Type B pancreatic cell (in vitro differentiated cells): ENCODE results near the gene ZC3H14. TPM values are rescaled to one million over a fixed set of nuclear protein-coding genes. Genes with fewer than 3 reads are reported as not detected.

Source experiments
- DNase-seq: peaks from one replicate; pipeline ENCODE4 v3.0.0; 2021; ENCODE audit warnings: mixed read lengths; ENCODE audit not compliant: unreplicated experiment; ENCODE audit errors: extremely low spot score
- H3K27ac Mint-ChIP-seq: 2 replicates; pipeline ENCODE4 v1.8.0; 2021; ENCODE audit warnings: mild to moderate bottlenecking, mixed read lengths
- H3K27me3 Mint-ChIP-seq: 2 replicates; pipeline ENCODE4 v1.8.0; 2021; ENCODE audit warnings: mixed read lengths
- H3K36me3 Mint-ChIP-seq: 2 replicates; pipeline ENCODE4 v1.8.0; 2021; ENCODE audit warnings: mixed read lengths
- H3K4me1 Mint-ChIP-seq: one replicate; pipeline ENCODE4 v1.8.0; 2021; ENCODE audit warnings: mixed read lengths; ENCODE audit not compliant: unreplicated experiment
- H3K4me3 Mint-ChIP-seq: 2 replicates; pipeline ENCODE4 v1.8.0; 2021; ENCODE audit warnings: mild to moderate bottlenecking, mixed read lengths
- H3K9me3 Mint-ChIP-seq: 2 replicates; pipeline ENCODE4 v1.8.0; 2021; ENCODE audit warnings: mixed read lengths
- total RNA-seq: library from RNA; stranded (reverse); gene quantifications from 2 replicates; pipeline ENCODE4 v1.2.1, GENCODE V29; 2021; ENCODE audit warnings: low replicate concordance
- TF ChIP-seq, protein P1 (sequence below): fragments of 200-600 bp; sonication (generic); conservative IDR thresholded peaks from 2 replicates; pipeline ENCODE4 v1.5.0; 2021; ENCODE audit warnings: antibody characterized with exemption, mild to moderate bottlenecking

The ZC3H14 gene
- total RNA-seq, 1 donor from 2014 or later: 90.0 TPM

DNA sequence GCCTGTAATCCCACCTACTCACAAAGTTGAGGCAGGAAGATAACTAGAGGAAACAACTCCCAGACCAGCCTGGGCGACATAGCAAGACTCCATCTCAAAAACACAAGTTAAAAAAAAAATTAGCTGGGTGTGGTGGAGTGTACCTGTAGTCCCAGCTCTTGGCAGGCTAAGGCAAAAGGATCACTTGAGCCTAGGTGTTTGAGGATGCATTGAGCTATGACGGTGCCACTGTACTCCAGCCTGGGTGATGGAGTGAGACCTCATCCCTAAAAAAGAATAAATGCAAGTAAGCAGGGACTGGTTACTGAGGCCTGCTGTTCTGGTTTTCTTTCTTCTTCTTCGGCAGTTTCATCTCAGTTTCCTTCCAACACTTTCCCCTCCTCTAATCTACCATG lies 15.5 kb upstream of the ZC3H14 start:
- no peaks in the 10 kb centered on the region for H3K9me3 Mint-ChIP-seq
- H3K4me1 Mint-ChIP-seq: peaks cover 17% of the 10 kb centered on the region
- DNase-seq: no peak
- peak overlapping the region; percentile 41 for H3K27ac Mint-ChIP-seq
- H3K4me3 Mint-ChIP-seq: no peak overlapping the region
- TF ChIP-seq, protein P1, sequence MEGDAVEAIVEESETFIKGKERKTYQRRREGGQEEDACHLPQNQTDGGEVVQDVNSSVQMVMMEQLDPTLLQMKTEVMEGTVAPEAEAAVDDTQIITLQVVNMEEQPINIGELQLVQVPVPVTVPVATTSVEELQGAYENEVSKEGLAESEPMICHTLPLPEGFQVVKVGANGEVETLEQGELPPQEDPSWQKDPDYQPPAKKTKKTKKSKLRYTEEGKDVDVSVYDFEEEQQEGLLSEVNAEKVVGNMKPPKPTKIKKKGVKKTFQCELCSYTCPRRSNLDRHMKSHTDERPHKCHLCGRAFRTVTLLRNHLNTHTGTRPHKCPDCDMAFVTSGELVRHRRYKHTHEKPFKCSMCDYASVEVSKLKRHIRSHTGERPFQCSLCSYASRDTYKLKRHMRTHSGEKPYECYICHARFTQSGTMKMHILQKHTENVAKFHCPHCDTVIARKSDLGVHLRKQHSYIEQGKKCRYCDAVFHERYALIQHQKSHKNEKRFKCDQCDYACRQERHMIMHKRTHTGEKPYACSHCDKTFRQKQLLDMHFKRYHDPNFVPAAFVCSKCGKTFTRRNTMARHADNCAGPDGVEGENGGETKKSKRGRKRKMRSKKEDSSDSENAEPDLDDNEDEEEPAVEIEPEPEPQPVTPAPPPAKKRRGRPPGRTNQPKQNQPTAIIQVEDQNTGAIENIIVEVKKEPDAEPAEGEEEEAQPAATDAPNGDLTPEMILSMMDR: no peak
- no peaks in the 10 kb centered on the region for H3K27me3 Mint-ChIP-seq
- peaks cover 17% of the 10 kb centered on the region for H3K36me3 Mint-ChIP-seq

DNA sequence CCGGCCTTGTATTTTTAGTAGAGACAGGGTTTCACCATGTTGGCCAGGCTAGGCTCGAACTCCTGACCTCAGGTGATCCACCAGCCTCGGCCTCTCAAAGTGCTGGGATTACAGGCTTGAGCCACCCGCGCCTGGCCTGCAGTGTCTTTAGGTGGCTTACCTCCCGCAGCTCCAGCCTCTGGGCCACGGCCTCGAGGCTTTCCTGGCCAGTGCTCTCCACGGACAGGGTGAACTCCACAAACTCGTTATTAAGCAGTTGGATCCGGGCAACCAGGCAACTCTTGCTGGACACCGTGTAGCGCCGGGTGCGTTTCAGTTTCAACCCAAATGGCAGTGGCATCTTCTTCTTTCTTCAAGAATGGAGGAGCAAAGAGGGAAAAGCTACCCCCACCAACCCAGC lies 12.8 kb upstream of the ZC3H14 start:
- Mint-ChIP-seq H3K27ac (no peak overlapping the region), H3K4me1 (peaks cover 24% of the 10 kb centered on the region), H3K36me3 (peaks cover 11% of the 10 kb centered on the region), H3K9me3 (no peaks in the 10 kb centered on the region), H3K27me3 (peaks cover 3% of the 10 kb centered on the region), H3K4me3 (no peak overlapping the region)
- DNase-seq: no peak
- TF ChIP-seq, protein P1: no peak

DNA sequence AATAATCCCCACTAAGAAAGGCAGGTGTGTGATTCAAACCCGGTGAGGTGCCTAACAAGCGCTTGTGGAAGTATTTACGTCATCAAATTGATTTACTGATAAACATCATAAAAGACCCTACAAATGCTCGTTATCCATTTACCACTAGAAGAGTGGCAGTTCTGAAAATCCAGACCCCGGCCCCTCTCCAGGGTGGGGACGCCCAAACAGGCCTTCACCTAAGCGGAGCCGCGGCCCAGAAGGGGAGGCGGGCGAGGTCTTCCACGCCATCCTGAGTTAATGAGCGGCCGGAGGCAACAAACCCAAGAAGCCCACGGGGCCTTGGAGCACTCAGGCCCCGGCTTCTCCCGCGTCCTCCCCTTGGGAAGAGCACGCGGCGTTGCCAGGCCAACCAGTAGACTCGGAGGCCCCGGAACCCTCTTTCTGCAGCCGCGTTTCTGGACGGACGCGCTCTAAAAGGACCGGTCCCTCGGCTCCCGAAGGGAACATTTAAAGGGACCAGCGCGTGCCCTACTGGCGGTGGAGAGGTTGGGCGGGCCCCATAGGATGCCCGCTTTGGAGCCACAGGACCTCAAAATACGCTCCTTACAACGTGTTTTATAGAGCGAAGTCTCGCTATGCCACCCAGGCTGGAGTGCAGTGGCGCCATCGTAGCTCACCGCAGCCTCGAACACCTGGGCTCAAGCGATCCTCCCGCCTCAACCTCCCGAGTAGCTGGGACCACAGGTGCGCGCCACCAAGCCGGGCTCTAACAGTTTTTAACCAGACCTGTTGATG lies 11.6 kb upstream of the ZC3H14 start:
- peak; percentile 83 for DNase-seq
- Mint-ChIP-seq H3K36me3 (peaks cover 11% of the 10 kb centered on the region), H3K4me1 (peaks cover 30% of the 10 kb centered on the region), H3K9me3 (no peaks in the 10 kb centered on the region), H3K27me3 (peaks cover 3% of the 10 kb centered on the region), H3K4me3 (peak overlapping the region; percentile 96), H3K27ac (peak overlapping the region; percentile 71)
- TF ChIP-seq, protein P1: peak; percentile 50

DNA sequence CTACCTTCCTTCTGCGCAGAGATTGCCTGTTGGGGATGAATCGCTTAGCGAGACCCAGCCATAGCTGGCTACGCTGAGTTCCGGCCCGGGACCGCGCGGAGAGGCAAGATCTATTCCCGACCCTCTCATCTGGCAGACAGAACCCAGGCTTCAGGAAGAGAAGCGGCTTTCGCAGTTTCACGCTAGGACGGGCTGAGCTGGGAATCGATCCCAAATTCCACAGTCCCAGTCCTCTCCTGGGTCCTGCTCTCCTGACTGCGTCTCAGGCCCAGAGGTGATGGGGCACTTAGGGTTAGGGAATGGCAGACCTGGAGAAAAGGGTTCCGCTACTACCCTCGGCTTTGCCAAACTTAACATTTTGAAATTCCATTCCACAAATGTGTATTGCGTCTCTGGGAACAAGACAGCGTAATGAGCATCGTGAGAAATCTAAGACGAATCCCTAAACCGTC lies 10.8 kb upstream of the ZC3H14 start:
- DNase-seq: no peak
- Mint-ChIP-seq H3K4me1 (peaks cover 34% of the 10 kb centered on the region), H3K9me3 (no peaks in the 10 kb centered on the region), H3K4me3 (peak overlapping the region; percentile 96), H3K27ac (peak overlapping the region; percentile 71), H3K27me3 (peaks cover 3% of the 10 kb centered on the region), H3K36me3 (peaks cover 9% of the 10 kb centered on the region)
- TF ChIP-seq, protein P1: no peak

DNA sequence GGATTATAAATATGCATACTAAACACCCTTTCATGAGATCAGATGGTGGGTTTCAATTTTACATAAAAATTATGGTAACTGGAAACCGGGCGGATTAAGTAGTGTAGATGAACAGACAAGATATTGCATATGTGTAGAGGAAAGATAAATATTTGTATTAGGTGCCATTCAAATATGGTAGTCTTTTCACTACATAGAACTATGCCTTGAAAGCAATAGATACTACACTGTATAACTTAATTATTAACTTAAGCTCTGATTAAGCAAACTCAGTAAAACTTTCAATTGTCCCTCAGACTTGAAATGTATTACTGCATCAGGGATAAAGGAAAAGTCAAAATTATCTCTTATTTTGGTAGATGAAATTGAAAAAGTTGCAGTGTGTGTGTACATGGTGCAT lies 10.0 kb upstream of the ZC3H14 start:
- H3K36me3 Mint-ChIP-seq: peaks cover 5% of the 10 kb centered on the region
- TF ChIP-seq, protein P1: no peak
- peaks cover 3% of the 10 kb centered on the region for H3K27me3 Mint-ChIP-seq
- no peak for DNase-seq
- H3K9me3 Mint-ChIP-seq: no peaks in the 10 kb centered on the region
- H3K4me1 Mint-ChIP-seq: peaks cover 31% of the 10 kb centered on the region
- peak overlapping the region; percentile 96 for H3K4me3 Mint-ChIP-seq
- H3K27ac Mint-ChIP-seq: peak overlapping the region; percentile 99
